Measurements from ENCODE around the gene TAPBPL. TPM values are rescaled to one million over a fixed set of nuclear protein-coding genes. Genes with fewer than 3 reads are reported as not detected.
A peak's percentile ranks its signal among the peaks of the same experiment; 100 is the strongest.

Gene TAPBPL
- total and polyA plus RNA-seq, 2 of the 13 experiments (the other 11 are each of a cell fraction or from before 2014, with no cell fraction given): 10.0 to 14.5 TPM

DNA sequence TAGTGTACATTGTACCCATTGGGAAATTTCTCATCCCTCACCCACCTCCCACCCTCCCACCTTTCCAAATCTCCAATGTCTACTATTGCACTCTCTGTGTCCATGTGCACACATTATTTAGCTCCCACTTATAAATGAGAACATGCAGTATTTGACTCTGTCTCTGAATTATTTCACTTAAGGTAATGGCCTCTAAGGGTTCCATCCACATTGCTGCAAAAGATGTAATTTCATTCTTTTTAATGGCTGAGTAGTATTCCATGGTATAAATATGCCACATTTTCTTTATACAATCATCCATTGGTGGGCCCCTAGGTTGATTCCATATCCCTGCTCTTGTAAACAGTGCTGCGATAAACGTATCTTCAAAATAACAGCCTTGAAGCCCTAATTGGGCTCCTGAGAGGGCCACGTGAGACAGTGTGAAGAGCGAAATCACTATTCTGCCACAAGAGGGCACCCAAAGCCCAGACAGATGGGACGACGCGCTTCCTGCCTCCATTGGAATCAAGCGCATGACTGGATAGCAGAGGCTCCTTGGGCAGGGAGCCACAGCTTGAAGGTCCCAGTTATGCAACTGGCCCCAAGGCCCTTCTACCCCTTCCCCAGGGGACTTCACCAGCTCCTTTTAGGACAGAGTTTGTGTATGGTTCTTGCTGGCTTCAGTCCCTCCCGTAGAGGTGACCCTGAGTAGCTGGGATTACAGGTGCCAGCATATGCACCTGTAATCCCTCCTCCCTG, 28.4 kb upstream of the TAPBPL start (continued):
- TF ChIP-seq ZNF883 (CRISPR knock-in tag; IDR thresholded peaks at IDR 0.05; ENCODE audit: not compliant biosample characterization) (peak; percentile 20), TAF1 (CRISPR knock-in tag; IDR thresholded peaks at IDR 0.05) (no peak), PHB2 (IDR thresholded peaks at IDR 0.05; ENCODE audit: partially characterized antibody) (no peak), SMC3 (IDR thresholded peaks at IDR 0.05; ENCODE audit: low read length) (peak; percentile 90), ZBTB38 (CRISPR knock-in tag; IDR thresholded peaks at IDR 0.05) (no peak), TCF7L2 (IDR thresholded peaks at IDR 0.05; ENCODE audit: low read depth, low read length) (no peak), YEATS2 (CRISPR knock-in tag; IDR thresholded peaks at IDR 0.05; ENCODE audit: borderline replicate concordance) (no peak), ZFP1 (CRISPR knock-in tag; IDR thresholded peaks at IDR 0.05) (no peak), ZNF879 (CRISPR knock-in tag; IDR thresholded peaks at IDR 0.05) (no peak), ISX (CRISPR knock-in tag; conservative IDR thresholded peaks at IDR 0.05) (no peak), NR2F2 (IDR thresholded peaks at IDR 0.05; ENCODE audit: borderline replicate concordance, low read depth) (no peak), KDM5A (IDR thresholded peaks at IDR 0.05; ENCODE audit: borderline replicate concordance, low read length) (no peak), HDAC2 (CRISPR knock-in tag; IDR thresholded peaks at IDR 0.05) (peak; percentile 36; the same call in 1 of the 2 replicates), SOX13 (IDR thresholded peaks at IDR 0.05) (no peak), SOX13 (CRISPR knock-in tag; conservative IDR thresholded peaks at IDR 0.05 in 1 of 2, IDR thresholded peaks at IDR 0.05 in 1 of 2) (no peak)
- TF ChIP-seq, protein P1, sequence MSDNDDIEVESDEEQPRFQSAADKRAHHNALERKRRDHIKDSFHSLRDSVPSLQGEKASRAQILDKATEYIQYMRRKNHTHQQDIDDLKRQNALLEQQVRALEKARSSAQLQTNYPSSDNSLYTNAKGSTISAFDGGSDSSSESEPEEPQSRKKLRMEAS (IDR thresholded peaks at IDR 0.05): peak; percentile 89
- TF ChIP-seq, protein P2, sequence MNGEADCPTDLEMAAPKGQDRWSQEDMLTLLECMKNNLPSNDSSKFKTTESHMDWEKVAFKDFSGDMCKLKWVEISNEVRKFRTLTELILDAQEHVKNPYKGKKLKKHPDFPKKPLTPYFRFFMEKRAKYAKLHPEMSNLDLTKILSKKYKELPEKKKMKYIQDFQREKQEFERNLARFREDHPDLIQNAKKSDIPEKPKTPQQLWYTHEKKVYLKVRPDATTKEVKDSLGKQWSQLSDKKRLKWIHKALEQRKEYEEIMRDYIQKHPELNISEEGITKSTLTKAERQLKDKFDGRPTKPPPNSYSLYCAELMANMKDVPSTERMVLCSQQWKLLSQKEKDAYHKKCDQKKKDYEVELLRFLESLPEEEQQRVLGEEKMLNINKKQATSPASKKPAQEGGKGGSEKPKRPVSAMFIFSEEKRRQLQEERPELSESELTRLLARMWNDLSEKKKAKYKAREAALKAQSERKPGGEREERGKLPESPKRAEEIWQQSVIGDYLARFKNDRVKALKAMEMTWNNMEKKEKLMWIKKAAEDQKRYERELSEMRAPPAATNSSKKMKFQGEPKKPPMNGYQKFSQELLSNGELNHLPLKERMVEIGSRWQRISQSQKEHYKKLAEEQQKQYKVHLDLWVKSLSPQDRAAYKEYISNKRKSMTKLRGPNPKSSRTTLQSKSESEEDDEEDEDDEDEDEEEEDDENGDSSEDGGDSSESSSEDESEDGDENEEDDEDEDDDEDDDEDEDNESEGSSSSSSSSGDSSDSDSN (CRISPR knock-in tag; IDR thresholded peaks at IDR 0.05): 0 out of 2 replicates have a peak, but pooled peaks have one; percentile 31
- TF ChIP-seq, protein P3, sequence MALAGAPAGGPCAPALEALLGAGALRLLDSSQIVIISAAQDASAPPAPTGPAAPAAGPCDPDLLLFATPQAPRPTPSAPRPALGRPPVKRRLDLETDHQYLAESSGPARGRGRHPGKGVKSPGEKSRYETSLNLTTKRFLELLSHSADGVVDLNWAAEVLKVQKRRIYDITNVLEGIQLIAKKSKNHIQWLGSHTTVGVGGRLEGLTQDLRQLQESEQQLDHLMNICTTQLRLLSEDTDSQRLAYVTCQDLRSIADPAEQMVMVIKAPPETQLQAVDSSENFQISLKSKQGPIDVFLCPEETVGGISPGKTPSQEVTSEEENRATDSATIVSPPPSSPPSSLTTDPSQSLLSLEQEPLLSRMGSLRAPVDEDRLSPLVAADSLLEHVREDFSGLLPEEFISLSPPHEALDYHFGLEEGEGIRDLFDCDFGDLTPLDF (CRISPR knock-in tag; IDR thresholded peaks at IDR 0.05): no peak
- TF ChIP-seq, protein P4, sequence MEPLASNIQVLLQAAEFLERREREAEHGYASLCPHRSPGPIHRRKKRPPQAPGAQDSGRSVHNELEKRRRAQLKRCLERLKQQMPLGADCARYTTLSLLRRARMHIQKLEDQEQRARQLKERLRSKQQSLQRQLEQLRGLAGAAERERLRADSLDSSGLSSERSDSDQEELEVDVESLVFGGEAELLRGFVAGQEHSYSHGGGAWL (CRISPR knock-in tag; IDR thresholded peaks at IDR 0.05): no peak
- TF ChIP-seq, protein P5, sequence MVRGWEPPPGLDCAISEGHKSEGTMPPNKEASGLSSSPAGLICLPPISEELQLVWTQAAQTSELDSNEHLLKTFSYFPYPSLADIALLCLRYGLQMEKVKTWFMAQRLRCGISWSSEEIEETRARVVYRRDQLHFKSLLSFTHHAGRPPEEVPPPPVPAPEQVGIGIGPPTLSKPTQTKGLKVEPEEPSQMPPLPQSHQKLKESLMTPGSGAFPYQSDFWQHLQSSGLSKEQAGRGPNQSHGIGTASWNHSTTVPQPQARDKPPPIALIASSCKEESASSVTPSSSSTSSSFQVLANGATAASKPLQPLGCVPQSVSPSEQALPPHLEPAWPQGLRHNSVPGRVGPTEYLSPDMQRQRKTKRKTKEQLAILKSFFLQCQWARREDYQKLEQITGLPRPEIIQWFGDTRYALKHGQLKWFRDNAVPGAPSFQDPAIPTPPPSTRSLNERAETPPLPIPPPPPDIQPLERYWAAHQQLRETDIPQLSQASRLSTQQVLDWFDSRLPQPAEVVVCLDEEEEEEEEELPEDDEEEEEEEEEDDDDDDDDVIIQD (CRISPR knock-in tag; IDR thresholded peaks at IDR 0.05; ENCODE audit: low read depth): no peak
- TF ChIP-seq, protein P6, sequence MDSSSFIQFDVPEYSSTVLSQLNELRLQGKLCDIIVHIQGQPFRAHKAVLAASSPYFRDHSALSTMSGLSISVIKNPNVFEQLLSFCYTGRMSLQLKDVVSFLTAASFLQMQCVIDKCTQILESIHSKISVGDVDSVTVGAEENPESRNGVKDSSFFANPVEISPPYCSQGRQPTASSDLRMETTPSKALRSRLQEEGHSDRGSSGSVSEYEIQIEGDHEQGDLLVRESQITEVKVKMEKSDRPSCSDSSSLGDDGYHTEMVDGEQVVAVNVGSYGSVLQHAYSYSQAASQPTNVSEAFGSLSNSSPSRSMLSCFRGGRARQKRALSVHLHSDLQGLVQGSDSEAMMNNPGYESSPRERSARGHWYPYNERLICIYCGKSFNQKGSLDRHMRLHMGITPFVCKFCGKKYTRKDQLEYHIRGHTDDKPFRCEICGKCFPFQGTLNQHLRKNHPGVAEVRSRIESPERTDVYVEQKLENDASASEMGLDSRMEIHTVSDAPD (CRISPR knock-in tag; IDR thresholded peaks at IDR 0.05): no peak

Measured in HepG2 (cell line).